ENCODE measurements around the gene CGGBP1.

GRCh38 chr3:88058581-88059379 is at the start of gene CGGBP1, which contains the start of gene ZNF654:
- TF ChIP-seq CTCF (IDR thresholded peaks at IDR 0.05): no peak
- TF ChIP-seq EZH2 (IDR thresholded peaks at IDR 0.05): no peak

Data from neural progenitor cell (in vitro differentiated cells).